ENCODE measurements around the gene LAPTM4A. TPM values are rescaled to one million over a fixed set of nuclear protein-coding genes. Genes with fewer than 3 reads are reported as not detected.

Gene LAPTM4A
- total and polyA plus RNA-seq, 2 donors from 2014 or later = 330 to 365 TPM

DNA sequence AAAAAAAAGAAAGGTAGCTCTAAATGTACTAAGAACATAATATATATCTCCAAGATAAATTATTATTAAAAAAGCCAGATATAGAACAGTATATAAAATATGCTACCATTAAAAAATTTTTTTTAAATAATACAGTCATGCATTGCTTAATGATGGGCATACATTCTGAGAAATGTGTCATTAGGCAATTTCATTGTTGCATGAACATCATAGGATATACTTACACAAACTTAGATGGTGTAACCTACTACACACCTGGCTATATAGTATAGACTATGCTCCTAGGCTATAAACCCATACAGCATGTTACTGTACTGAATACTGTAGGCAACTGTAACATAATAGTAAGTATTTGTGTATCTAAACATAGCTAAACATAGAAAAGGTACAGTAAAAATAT is 18.3 kb upstream of the LAPTM4A start:
- DNase-seq = no peak
- FAIRE-seq = no peak
- H3K4me3 ChIP-seq (ENCODE audit: low read length in 3 of 3) = no peak overlapping the region
- TF ChIP-seq, protein P1, sequence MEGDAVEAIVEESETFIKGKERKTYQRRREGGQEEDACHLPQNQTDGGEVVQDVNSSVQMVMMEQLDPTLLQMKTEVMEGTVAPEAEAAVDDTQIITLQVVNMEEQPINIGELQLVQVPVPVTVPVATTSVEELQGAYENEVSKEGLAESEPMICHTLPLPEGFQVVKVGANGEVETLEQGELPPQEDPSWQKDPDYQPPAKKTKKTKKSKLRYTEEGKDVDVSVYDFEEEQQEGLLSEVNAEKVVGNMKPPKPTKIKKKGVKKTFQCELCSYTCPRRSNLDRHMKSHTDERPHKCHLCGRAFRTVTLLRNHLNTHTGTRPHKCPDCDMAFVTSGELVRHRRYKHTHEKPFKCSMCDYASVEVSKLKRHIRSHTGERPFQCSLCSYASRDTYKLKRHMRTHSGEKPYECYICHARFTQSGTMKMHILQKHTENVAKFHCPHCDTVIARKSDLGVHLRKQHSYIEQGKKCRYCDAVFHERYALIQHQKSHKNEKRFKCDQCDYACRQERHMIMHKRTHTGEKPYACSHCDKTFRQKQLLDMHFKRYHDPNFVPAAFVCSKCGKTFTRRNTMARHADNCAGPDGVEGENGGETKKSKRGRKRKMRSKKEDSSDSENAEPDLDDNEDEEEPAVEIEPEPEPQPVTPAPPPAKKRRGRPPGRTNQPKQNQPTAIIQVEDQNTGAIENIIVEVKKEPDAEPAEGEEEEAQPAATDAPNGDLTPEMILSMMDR (IDR thresholded peaks at IDR 0.05; ENCODE audit: borderline replicate concordance, extremely low read depth, insufficient read depth) = no peak
- peaks cover 0 to 9% (median 7%) of the 10 kb centered on the region in 3 donors for H3K4me1 ChIP-seq (ENCODE audit: control insufficient read depth in 2 of 3, insufficient read depth in 2 of 3, low read depth in 1 of 3, low read length in 3 of 3)
- H3K27ac ChIP-seq (ENCODE audit: low read depth in 2 of 2, low read length in 2 of 2) = no peak overlapping the region
- no peaks in the 10 kb centered on the region for H3K27me3 ChIP-seq (ENCODE audit: control insufficient read depth, insufficient read depth, low read length)
- H3K9ac ChIP-seq (ENCODE audit: low read length in 3 of 3) = no peak overlapping the region
- no peaks in the 10 kb centered on the region for H3K9me3 ChIP-seq (ENCODE audit: control insufficient read depth in 2 of 3, insufficient read depth in 1 of 3, low read length in 3 of 3)
- H3K36me3 ChIP-seq (ENCODE audit: control insufficient read depth in 2 of 3, insufficient read depth in 3 of 3, low read length in 3 of 3) = no peaks in the 10 kb centered on the region
- intact Hi-C loops (cut with DNase I) = no loop called here

DNA sequence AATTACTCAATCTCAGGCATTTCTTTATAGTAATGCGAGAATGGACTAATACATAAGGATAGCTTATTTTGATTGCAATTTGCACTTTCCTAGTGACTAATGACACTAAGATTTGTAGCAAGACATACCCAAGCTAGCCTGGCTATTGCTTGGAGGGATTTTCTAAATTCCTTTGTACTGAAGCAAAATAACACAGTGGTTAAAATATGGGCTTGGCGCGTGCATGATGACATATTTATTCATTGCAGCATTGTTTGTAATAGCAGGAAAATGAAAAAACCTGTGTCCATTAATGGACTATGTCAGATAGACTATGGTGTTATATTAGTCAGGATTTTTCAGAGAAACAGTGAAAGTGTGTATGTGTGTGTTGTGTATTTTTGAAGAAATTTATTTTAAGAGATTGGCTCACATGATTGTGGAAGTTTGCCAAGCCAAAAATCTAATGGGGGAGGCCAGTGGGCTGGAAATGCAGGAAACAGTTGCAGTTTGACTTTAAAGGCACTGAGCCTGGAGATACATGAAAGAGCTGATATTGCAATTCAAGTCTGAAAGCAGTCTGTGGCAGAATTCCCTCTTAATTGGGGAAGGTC is 16.7 kb upstream of the LAPTM4A start:
- intact Hi-C loops (cut with DNase I) = no loop called here
- TF ChIP-seq, protein P1 (IDR thresholded peaks at IDR 0.05; ENCODE audit: borderline replicate concordance, extremely low read depth, insufficient read depth) = no peak
- H3K4me3 ChIP-seq (ENCODE audit: low read length in 3 of 3) = no peak overlapping the region
- FAIRE-seq = no peak
- H3K27me3 ChIP-seq (ENCODE audit: control insufficient read depth, insufficient read depth, low read length) = no peaks in the 10 kb centered on the region
- peak in 2 of 5 donors; percentile 52 to 73 for DNase-seq
- H3K9me3 ChIP-seq (ENCODE audit: control insufficient read depth in 2 of 3, insufficient read depth in 1 of 3, low read length in 3 of 3) = no peaks in the 10 kb centered on the region
- no peak overlapping the region for H3K27ac ChIP-seq (ENCODE audit: low read depth in 2 of 2, low read length in 2 of 2)
- H3K9ac ChIP-seq (ENCODE audit: low read length in 3 of 3) = no peak overlapping the region
- H3K36me3 ChIP-seq (ENCODE audit: control insufficient read depth in 2 of 3, insufficient read depth in 3 of 3, low read length in 3 of 3) = no peaks in the 10 kb centered on the region
- peaks cover 0 to 9% (median 7%) of the 10 kb centered on the region in 3 donors for H3K4me1 ChIP-seq (ENCODE audit: control insufficient read depth in 2 of 3, insufficient read depth in 2 of 3, low read depth in 1 of 3, low read length in 3 of 3)

DNA sequence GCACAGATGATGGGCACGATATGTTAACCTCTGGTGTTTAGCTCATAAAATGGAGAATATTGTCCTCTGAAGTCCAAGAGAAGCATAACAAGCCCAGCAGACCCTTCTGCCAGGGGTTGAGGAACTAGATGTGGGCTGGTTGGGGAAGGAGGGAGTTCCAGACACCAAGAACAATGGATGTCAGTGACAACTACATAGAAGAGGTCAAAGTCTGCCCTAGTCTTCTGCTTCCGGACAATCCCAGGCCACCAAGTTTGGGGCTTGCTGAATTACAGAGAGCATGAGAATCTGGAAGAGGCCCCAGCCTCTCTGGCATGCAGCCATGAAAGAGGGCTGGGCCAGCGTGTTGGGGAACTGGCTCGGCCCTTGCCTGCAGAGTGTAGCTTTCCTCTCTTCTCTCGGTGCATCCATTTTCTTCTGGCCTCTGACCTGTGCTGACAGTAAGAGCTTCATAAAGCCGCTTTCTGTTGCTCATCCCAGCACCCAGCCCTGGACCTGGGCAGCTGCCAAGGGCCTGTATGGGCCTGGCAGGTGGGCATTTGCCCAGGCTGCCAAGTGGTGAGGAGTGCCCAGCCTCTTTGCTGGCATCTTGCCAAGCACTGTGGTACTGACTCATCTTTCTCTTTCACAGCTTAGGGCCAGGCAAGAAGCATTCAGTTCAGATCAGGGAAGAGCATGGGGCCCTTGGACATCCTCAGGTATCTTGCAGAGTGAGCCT is 14.6 kb upstream of the LAPTM4A start:
- no peaks in the 10 kb centered on the region for H3K4me1 ChIP-seq (ENCODE audit: control insufficient read depth in 2 of 3, insufficient read depth in 2 of 3, low read depth in 1 of 3, low read length in 3 of 3)
- no peaks in the 10 kb centered on the region for H3K27me3 ChIP-seq (ENCODE audit: control insufficient read depth, insufficient read depth, low read length)
- no peak overlapping the region for H3K4me3 ChIP-seq (ENCODE audit: low read length in 3 of 3)
- FAIRE-seq = no peak
- no peaks in the 10 kb centered on the region for H3K9me3 ChIP-seq (ENCODE audit: control insufficient read depth in 2 of 3, insufficient read depth in 1 of 3, low read length in 3 of 3)
- H3K36me3 ChIP-seq (ENCODE audit: control insufficient read depth in 2 of 3, insufficient read depth in 3 of 3, low read length in 3 of 3) = no peaks in the 10 kb centered on the region
- intact Hi-C loops (cut with DNase I) = no loop called here
- H3K9ac ChIP-seq (ENCODE audit: low read length in 3 of 3) = no peak overlapping the region
- no peak for DNase-seq
- TF ChIP-seq, protein P1 (IDR thresholded peaks at IDR 0.05; ENCODE audit: borderline replicate concordance, extremely low read depth, insufficient read depth) = no peak
- H3K27ac ChIP-seq (ENCODE audit: low read depth in 2 of 2, low read length in 2 of 2) = no peak overlapping the region
